HL-60 (cell line): Measurements from ENCODE around the gene LCE3C.

Experiments
- CTCF ChIP-seq: IDR thresholded peaks from one replicate; pipeline ENCODE4 v1.5.1; 2011; ENCODE audit warnings: low read length, control low read depth, inconsistent platforms; ENCODE audit not compliant: insufficient read depth
- GABPA ChIP-seq: IDR thresholded peaks from 2 replicates; pipeline ENCODE4 v1.6.1; 2012; ENCODE audit warnings: low read depth
- POLR2AphosphoS5 ChIP-seq: IDR thresholded peaks from 2 replicates; pipeline ENCODE4 v1.6.1; 2012; ENCODE audit warnings: low read depth

- no peak for TF ChIP-seq POLR2AphosphoS5
- TF ChIP-seq CTCF: no peak
- no peak for TF ChIP-seq GABPA
Measured at GRCh38 chr1:152640351-152640750, 40.3 kb downstream of the LCE3C start.
